Right renal pelvis (tissue), 4 donors: Measurements from ENCODE around the gene CLEC1A. TPM values are rescaled to one million over a fixed set of nuclear protein-coding genes. Genes with fewer than 3 reads are reported as not detected.
"Not testable (repeated sequence)": the region's sequence is repeated elsewhere in the genome, so short reads cannot be mapped to it uniquely, and the experiment has no call there.

Source experiments
- DNase-seq, 4 donors: peaks; one replicate each; pipeline ENCODE4 v3.0.0-alpha.2; 2013; ENCODE audit warnings: low read depth in 4 of 4, low spot score in 3 of 4, missing footprints in 1 of 4
- polyA plus RNA-seq, 4 donors: library from polyadenylated mRNA; unstranded; fragments of 120-200 nt; gene quantifications; one replicate each; pipeline ENCODE4 v1.2.1, GENCODE V29; 2013; ENCODE audit not compliant: insufficient read length in 4 of 4

Gene CLEC1A
- polyA plus RNA-seq, 4 donors, result 3.1 to 4.6 (median 3.8) TPM

DNA sequence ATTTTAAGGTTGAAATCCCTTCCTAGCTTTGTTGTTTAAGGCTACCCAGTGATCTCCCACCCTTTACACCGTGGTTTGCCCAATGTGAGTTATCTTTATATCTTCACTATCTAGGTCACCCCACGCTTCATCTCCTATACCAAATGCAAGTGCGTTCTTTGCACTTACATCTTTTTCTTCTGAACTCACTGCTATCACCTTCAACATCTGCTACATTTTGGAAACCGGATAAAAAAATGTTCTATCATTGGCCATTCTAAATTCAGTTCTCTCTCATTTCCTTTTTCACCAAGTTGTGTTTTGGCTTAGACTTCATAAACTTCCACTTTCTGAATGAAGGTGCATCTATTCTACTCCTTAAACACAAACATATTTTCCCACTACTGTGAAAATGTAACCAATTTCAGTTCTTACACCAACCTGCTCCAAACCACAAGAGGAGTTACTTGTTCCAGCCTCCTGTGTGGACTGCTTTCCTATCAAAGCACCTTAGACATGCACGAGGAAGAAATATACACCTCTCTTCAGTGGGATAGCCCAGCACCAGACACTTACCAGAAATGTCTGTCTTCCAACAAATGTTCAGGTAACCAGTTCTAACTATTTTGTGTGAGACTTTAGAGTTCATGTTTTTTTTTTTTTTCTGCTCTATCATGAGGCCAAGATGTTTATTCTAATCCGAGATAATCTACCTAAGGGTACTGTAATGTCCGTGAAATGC is 46.4 kb downstream of the CLEC1A start:
- DNase-seq, result no peak

- DNase-seq, result no peak
Measured at GRCh38 chr12:10048526-10048925, 50.3 kb downstream of the CLEC1A start.

DNA sequence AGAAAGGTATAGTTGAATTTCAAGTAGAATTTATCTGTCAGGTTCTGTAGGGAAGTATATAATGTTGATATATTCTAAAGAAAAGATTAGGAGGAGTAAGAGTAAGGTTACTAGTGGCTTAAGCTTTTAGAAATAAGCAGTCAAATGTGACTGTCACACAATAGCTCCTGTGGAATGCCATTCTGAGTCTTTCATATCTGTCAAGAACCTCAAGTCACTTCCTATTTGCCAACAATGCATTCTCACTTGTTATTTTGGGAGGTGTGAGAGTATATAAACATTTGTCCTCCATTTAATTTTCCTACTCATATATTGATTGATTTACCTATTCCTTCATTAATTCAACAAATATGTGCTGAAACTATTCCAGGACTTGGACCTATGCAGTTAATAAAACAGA is 56.6 kb downstream of the CLEC1A start:
- DNase-seq, result no peak

DNA sequence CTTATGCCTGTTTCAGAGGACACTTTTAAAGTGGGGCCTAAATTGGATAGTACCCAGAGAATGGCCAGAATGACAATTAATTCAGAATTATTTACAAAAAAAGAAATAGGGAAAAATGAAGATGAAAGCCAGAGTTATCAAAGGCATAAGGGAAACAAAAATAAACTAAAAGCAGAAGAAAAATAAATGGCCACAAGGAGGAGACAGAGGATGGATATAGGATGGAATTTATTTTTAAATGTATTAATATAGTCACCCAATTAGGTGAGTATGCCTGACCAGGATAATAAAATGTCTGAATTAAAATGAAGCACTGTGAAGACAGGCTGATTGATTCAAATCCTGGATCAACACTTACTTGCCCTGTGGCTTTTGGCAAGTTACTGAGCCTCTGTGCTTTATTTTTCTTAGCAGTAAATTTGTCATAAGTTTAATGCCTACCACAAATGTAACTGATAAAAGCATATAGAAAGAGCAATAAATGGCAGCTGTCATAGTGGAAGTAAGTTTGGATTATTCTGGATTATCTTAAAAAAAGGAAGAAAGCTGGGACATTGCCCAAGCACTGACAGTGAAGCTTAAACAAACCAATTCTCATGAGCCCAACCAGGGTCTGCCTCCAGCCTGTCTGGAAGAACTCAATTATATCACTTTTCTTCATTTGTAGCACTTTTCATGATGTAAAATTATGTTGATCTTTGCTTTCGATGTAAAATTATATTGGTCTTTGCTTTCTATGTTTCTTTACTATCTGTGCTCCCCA is 64.8 kb downstream of the CLEC1A start:
- no peak for DNase-seq

- no peak for DNase-seq
Measured at GRCh38 chr12:10031771-10032175, 67.0 kb downstream of the CLEC1A start.

- no peak for DNase-seq
Measured at GRCh38 chr12:10031321-10031720, 67.5 kb downstream of the CLEC1A start.

- no peak for DNase-seq
Measured at GRCh38 chr12:10030446-10030845, 68.3 kb downstream of the CLEC1A start, which contains the start of gene CLEC9A. TSS of gene CLEC9A (plus strand) at chr12:10030682. CDS start at chr12:10052688, 22,006 bp downstream.

- no peak for DNase-seq
Measured at GRCh38 chr12:10027721-10028120, 71.1 kb downstream of the CLEC1A start.

DNA sequence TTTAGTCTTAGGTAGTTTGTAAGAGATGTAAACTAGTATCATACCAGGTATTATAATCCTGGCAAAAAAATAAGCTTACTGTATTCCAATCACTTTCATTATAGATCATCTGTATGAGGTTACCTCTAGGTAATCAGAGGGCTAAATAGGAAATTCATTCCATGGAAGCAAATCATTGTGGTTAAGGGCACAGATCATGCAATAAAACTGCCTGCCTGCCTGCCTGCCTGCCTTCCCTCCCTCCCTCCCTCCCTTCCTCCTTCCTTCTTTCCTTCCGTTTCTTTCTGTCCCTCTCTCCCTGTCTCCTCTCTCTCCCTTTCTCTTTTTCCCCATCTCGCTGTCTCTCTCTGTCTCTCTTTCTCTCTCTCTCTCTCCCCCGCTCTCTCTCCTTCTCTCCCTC is 71.5 kb downstream of the CLEC1A start:
- DNase-seq, result no peak

DNA sequence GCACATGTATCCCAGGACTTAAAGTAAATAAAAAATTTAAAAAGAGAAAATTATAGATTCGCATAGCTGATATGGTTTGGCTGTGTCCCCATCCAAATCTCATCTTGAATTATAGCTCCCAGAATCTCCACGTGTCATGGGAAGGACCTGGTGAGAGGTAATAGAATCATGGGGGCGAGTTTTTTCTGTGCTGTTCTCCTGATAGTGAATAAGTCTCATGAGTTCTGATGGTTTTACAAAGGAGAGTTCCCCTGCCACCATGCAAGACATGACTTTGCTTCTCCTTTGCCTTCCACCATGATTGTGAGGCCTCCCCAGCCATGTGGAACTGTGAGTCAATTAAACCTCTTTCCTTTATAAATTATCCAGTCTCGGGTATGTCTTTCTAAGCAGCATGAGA is 72.1 kb downstream of the CLEC1A start:
- not testable (repeated sequence) for DNase-seq

GRCh38 chr12:10025236-10025635 is 73.5 kb downstream of the CLEC1A start:
- no peak for DNase-seq

GRCh38 chr12:10021342-10021741 is 77.4 kb downstream of the CLEC1A start:
- DNase-seq, result no peak

Other genes with a start within 250 kb of the CLEC1A start
- 1 to 10 TPM; 1.9 to 4.3 (median 3.3) TPM for gene CLEC2B, start 229.6 kb downstream of the CLEC1A start, polyA plus RNA-seq
- not detected for gene KLRF2, start 217.5 kb downstream of the CLEC1A start, polyA plus RNA-seq
- not detected for gene CLEC2A, start 166.6 kb downstream of the CLEC1A start, polyA plus RNA-seq
- 1 to 10 TPM in 2 of 4 donors, under 1 TPM in 2; 0.74 to 1.5 (median 1.1) TPM for gene CLEC12A, start 127.6 kb downstream of the CLEC1A start, polyA plus RNA-seq
- gene CLEC1B, start 99.9 kb downstream of the CLEC1A start, polyA plus RNA-seq, result 1 to 10 TPM in 2 of 4 donors, under 1 TPM in 2; 0.60 to 3.3 (median 0.98) TPM
- gene CLEC12B, start 88.4 kb downstream of the CLEC1A start, polyA plus RNA-seq, result under 1 TPM in 2 of 4 donors, not detected in 2; 0.05 to 0.08 TPM
- gene CLEC9A, start 68.3 kb downstream of the CLEC1A start, polyA plus RNA-seq, result under 1 TPM; 0.19 to 0.53 (median 0.33) TPM
- 1 to 10 TPM; 1.3 to 2.3 (median 1.9) TPM for gene CLEC7A, start 31.2 kb upstream of the CLEC1A start, polyA plus RNA-seq
- gene OLR1, start 73.1 kb upstream of the CLEC1A start, polyA plus RNA-seq, result 1 to 10 TPM; 1.2 to 1.8 (median 1.3) TPM
- gene TMEM52B, start 80.0 kb upstream of the CLEC1A start, polyA plus RNA-seq, result 100 to 1,000 TPM; 154 to 185 (median 175) TPM
- 10 to 100 TPM; 71.8 to 85.3 (median 77.1) TPM for gene GABARAPL1, start 113.9 kb upstream of the CLEC1A start, polyA plus RNA-seq
- gene KLRD1, start 208.9 kb upstream of the CLEC1A start, polyA plus RNA-seq, result 1 to 10 TPM in 1 of 4 donors, under 1 TPM in 3; 0.22 to 1.2 (median 0.59) TPM